ENCODE data around the gene MYRFL.
A peak's percentile ranks its signal among the peaks of the same experiment; 100 is the strongest.
"Not testable (repeated sequence)": the region's sequence is repeated elsewhere in the genome, so short reads cannot be mapped to it uniquely, and the experiment has no call there.

MYRFL gene

DNA sequence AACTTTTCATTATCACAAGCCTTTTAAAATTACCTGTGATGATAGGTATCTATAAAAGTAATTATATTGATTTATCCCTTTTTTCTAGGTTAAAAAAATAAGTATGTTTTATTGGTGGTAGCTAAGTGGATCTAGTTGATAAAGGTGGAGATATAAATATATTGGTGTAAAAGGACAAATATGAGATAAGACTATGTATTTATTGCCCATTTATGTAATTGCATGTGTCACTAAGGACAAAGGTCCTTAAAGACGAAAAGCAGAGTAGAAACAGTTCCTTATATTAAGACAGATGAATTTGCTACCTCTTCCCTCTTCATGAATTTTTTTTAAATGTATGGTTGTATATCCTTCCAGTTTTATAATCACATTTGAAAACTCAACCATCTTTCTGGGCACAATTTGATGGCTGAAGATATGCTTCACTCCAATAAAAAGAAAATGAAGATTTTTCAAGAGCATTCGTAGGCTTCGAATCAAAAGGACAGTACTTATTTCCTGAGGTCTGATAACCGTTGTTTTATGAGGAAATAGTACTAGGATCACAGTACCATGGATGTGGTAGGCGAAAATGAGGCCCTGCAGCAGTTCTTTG, at the start of gene MYRFL:
TSS of gene MYRFL (plus strand) at position 262 of the 595 bp plus-strand sequence. CDS start at position 553, 291 bp downstream.
- no peak for FAIRE-seq
- DNase-seq (ENCODE audit: insufficient read length, low spot score), result no peak
- TF ChIP-seq POLR2A (IDR thresholded peaks at IDR 0.05; ENCODE audit: low read depth, low read length), result no peak

- FAIRE-seq (peak; percentile 82), DNase-seq (ENCODE audit: insufficient read length, low spot score) (peak; percentile 12)
- TF ChIP-seq POLR2A (IDR thresholded peaks at IDR 0.05; ENCODE audit: low read depth, low read length), result no peak
These were observed 45.1 kb upstream of the MYRFL start for GRCh38 chr12:69779928-69780327.

- FAIRE-seq, result no peak
- DNase-seq (ENCODE audit: insufficient read length, low spot score), result no peak
- no peak for TF ChIP-seq POLR2A (IDR thresholded peaks at IDR 0.05; ENCODE audit: low read depth, low read length)
These were observed 41.7 kb upstream of the MYRFL start for GRCh38 chr12:69783365-69783764.

GRCh38 chr12:69789351-69789750, 35.7 kb upstream of the MYRFL start:
- FAIRE-seq, result no peak
- TF ChIP-seq POLR2A (IDR thresholded peaks at IDR 0.05; ENCODE audit: low read depth, low read length), result no peak

DNA sequence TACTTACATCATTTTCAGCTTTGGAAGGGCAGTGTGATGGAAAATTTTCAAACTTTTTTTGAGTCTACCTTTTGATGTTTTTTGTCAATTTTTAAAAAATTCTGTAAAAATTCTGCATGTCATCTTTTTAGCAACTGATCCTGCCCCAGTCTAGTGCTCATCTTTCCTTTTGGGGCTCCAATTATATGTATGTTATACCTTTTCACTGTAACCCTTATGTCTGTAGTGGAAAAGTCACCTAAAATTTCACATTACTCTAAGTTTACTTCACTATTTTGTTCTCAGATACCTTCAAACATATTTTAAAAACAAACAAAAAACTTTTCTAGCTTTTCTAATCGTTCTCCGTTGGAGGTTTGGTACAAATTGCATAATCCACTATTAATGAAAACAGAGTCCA, 32.5 kb upstream of the MYRFL start:
- FAIRE-seq (no peak), DNase-seq (ENCODE audit: insufficient read length, low spot score) (no peak)
- TF ChIP-seq POLR2A (IDR thresholded peaks at IDR 0.05; ENCODE audit: low read depth, low read length), result no peak

More at GRCh38 chr12:69789351-69789750, 35.7 kb upstream of the MYRFL start:
- DNase-seq (ENCODE audit: insufficient read length, low spot score), result no peak

GRCh38 chr12:69807101-69807897, 17.7 kb upstream of the MYRFL start:
- FAIRE-seq; DNase-seq (ENCODE audit: insufficient read length, low spot score): not testable (repeated sequence)

DNA sequence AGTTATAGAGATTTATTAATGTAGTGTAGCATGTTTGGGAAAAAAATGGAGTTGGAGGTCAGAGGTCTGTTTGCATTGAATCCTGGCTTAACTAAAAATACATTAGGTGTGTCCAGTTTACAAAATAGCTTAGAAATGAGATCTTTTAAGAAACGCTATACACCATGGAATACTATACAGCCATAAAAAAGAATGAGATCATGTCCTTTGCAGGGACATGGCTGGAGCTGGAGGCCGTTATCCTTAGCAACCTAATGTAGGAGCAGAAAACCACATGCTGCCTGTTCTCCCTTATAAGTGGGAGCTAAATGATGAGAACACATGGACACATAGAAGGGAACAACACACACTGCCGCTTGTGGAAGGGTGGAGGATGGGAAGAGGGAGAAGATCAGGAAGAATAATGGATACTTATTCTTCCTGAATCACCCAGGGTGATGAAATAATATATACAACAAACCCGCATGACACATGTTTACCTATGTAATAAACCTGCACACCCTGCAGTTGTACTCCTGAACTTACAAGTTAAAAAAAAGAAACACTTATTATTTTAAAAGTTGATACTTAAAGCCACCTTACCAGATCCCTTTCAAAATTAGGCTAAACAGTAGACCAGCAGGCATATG, 14.0 kb upstream of the MYRFL start:
- TF ChIP-seq POLR2A (IDR thresholded peaks at IDR 0.05; ENCODE audit: low read depth, low read length), result no peak
- FAIRE-seq, result no peak
- DNase-seq (ENCODE audit: insufficient read length, low spot score), result no peak

DNA sequence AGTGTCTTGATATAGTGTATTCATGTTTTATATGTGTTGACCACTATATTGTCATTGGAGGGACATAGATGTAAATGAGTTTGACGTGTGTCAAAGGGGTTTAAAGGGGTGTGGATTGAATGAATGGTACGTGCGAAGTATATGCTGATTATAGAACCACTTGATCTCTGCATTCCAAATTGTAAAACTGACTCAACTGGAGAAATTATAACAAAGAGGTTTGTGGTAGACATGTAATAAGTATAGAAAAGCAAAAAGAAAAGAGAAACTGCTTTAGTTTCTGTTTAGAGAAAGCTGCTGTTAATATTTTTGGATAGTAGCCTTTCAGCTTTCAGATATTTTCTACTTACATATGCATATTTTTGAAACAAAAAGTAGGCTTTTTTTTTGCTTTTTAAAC, 8.9 kb upstream of the MYRFL start:
- FAIRE-seq (no peak), DNase-seq (ENCODE audit: insufficient read length, low spot score) (no peak)
- TF ChIP-seq POLR2A (IDR thresholded peaks at IDR 0.05; ENCODE audit: low read depth, low read length), result no peak

- TF ChIP-seq POLR2A (IDR thresholded peaks at IDR 0.05; ENCODE audit: low read depth, low read length), result no peak
- DNase-seq (ENCODE audit: insufficient read length, low spot score), result no peak
- no peak for FAIRE-seq
These were observed 4.0 kb upstream of the MYRFL start for GRCh38 chr12:69821032-69821455.

GRCh38 chr12:69821456-69822159, 3.4 kb upstream of the MYRFL start:
- DNase-seq (ENCODE audit: insufficient read length, low spot score), result peak; percentile 23
- peak; percentile 83 for FAIRE-seq

GRCh38 chr12:69822201-69822860, 2.7 kb upstream of the MYRFL start:
- FAIRE-seq (no peak), DNase-seq (ENCODE audit: insufficient read length, low spot score) (no peak)
- no peak for TF ChIP-seq POLR2A (IDR thresholded peaks at IDR 0.05; ENCODE audit: low read depth, low read length)

More at GRCh38 chr12:69821456-69822159, 3.4 kb upstream of the MYRFL start:
- no peak for TF ChIP-seq POLR2A (IDR thresholded peaks at IDR 0.05; ENCODE audit: low read depth, low read length)

DNA sequence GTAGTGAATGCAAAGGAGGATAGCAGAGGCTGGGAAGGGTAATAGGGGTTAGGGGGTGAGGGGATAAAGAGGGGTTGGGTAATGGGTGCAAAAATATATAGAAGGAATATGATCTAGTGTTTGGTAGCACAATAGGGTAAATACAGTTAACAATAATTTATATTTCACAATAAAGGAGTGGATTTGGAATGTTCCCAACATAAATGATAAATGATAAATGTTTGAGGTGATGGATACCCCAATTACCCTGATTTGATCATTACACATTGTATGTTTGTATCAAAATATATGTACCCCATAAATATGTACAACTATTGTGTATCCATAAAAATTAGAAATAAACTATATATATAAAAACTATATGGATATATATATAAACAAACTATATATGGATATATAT, 999 bp upstream of the MYRFL start:
- DNase-seq (ENCODE audit: insufficient read length, low spot score) (no peak), FAIRE-seq (no peak)
- TF ChIP-seq POLR2A (IDR thresholded peaks at IDR 0.05; ENCODE audit: low read depth, low read length), result no peak

DNA sequence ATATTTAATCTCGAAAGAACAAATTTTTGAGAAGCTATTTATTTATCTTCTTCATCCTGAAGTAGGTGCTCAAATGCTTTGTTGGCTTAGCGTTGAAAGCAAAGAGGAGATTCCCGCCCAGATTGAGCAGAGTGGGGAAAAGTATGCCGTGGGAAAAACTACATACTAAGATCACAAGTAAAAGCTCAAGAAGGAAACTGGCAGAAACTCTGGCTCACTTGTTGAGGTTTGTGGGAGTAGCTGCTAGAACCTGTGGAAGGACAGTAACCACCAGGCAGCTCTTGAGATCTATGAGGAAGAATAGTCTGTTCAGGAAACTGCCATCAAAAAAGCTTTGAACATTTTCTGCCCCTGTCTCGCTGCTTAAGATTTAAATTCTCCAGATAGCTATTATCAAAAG, 3.9 kb downstream of the MYRFL start:
- FAIRE-seq (no peak), DNase-seq (ENCODE audit: insufficient read length, low spot score) (no peak)
- no peak for TF ChIP-seq POLR2A (IDR thresholded peaks at IDR 0.05; ENCODE audit: low read depth, low read length)
